ENCODE measurements around the gene MBTPS1.
"Not testable (repeated sequence)": the region's sequence is repeated elsewhere in the genome, so short reads cannot be mapped to it uniquely, and the experiment has no call there.

The MBTPS1 gene

GRCh38 chr16:84137287-84137686 lies 20.5 kb upstream of the MBTPS1 start:
- no peak for DNase-seq (ENCODE audit: low spot score)

DNA sequence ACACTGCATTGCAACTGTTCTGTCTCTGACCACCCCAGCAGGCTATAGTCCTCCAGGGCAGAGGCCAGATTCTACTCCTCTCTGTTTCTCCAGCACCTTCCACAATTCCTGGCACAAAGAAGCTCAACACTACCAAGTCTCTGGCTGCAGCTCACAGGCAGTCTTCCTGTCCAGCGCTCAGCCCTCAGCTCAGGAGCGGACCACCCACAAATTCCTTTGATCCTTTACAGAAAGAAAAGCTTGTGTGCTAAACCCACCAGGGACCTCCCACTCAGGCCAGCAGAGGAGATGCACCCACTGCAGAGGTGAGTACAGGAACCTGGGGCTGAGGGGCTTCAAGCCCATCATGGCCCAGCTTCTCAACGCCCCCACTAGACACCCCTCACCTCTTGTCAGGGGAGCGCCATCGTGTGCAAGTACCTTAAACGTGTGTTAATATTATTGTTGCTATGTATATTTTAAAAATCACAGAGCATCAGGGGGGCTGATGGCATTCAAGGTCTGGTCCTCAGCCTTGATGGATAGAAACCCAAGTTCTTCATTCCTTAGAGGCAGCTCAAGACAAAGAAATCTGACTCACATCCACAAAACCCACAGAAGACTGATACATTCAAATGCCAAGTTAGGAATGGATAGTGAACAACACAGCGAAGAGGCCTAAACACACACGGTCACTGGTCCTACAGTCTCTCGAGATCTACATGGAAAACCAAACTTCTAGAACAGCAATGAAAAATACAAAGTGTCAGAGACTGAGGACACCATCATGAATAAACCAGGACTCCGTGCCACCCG lies 19.8 kb upstream of the MBTPS1 start:
- DNase-seq (ENCODE audit: low spot score), result no peak

DNA sequence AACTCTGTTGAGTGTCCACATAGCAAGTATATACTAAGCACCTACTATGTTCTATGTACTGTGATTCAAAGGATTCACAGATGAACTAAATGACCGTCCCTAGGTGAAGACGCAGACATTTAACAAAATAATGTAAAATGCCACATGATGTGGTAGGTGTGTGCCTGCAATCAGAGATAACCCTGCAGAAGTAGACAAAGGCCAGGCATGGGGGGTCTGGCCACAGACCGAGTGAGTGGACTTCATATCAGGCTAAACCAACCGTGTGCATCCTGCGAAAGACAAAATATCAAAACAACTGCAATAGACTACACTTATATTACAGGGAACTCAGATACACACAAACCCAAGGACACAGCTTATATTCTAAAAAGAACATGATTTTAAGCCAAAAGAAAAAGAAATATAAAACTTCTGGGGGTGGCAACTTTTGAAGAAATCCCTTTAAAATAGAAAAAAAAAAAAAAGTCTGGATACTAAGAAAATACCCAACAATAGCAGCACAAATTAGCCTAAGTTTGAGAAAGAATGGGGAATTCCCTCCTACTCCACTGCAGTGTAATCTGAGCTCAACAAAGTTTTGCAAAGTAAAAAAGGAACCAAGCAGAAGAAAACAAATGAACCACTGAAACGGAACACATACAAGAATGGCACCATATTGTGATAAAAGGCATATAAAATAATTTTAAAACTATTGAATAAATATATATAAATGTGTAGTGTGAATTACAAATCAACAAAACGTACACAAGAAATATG lies 16.0 kb upstream of the MBTPS1 start:
- DNase-seq (ENCODE audit: low spot score), result no peak

DNA sequence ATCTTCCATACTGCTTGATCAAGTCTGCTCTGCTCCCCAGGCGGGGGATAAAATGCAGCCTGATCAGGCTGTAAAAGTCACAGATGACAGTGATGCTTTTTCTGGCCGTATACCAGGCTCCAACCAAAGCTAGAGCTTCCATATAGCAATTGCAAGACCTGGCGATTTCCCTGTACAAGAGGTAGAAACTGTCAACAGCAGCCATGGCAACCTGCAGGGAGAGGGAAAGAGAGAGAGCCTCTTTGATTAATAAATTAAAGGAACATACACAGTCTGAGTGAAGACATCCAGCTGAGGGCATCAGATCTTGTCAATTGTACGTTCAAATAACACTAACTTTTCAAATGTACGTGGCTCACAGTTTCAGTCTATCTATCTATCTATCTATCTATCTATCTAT lies 14.4 kb upstream of the MBTPS1 start:
- DNase-seq (ENCODE audit: low spot score), result no peak

DNA sequence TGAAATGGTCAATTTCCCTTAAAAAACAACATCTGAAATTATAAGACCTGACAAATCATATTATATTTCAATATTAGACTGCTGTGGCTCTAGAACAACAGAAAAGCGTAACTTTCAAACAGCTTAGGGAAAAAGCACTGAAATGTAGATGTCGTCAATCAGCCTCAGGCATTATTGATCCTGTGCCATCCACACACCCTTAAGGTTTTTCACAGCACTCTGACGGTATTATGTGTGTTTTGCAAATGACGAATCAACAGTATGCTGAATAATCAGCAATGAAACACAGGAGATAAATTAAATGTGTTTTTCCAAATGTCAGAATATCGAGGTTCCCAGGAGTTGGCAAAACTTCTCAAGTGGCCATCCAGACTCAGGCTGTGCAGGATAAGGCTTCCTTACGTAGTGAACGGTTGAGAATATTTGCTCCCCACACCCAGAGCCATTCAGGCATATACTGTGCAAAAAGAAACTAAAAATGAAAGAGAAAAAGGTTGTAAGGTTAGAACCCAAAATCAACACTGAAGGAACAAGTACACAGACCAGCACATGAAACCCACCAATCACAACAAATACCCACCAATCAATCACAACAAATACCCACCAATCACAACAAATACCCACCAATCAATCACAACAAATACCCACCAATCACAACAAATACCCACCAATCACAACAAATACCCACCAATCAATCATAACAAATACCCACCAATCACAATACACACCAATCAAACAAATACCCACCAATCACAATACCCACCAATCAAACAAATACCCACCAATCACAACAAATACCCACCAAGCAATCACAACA lies 7.7 kb upstream of the MBTPS1 start:
- DNase-seq (ENCODE audit: low spot score), result no peak

- no peak for DNase-seq (ENCODE audit: low spot score)
Measured at GRCh38 chr16:84121007-84121406, 4.3 kb upstream of the MBTPS1 start.

DNA sequence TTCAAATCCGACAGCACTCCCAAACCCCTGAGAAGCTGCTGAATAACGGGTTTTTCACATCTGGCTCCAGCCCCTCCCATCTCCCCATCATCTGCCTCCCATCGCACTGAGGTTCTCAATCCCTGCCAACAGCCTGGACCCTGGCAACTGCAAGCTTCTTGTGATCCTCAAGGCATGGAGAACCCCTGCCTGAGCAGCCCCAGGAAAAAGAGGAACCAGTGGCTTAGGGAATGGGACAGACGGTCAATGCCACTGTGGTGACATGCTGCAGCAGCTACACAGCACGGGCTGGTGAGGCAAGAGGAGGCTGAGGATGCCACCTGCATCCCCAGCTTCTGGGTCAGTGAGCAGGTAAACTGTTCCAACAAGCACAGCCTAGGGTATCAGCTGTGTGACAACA lies 3.3 kb upstream of the MBTPS1 start:
- DNase-seq (ENCODE audit: low spot score), result no peak

GRCh38 chr16:84119368-84119767 lies 2.6 kb upstream of the MBTPS1 start:
- no peak for DNase-seq (ENCODE audit: low spot score)

DNA sequence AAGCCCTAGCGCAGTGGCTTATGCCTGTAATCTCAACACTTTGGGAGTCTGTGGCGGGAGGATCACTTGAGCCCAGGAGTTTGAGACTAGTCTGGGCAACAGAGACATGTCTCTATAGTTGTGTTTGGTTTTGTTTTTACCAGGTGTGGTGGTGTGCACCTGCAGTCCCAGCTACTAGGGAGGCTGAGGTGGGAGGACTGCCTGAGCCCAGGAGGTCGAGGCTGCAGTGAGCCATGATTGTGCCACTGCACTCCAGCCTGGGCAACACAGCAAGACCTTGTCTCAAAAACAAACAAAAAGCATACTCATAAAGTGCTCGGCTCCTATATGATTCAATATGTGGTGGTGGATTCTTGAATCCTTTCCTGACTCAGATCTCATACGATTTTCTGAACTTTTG lies 1.6 kb upstream of the MBTPS1 start:
- not testable (repeated sequence) for DNase-seq (ENCODE audit: low spot score)

DNA sequence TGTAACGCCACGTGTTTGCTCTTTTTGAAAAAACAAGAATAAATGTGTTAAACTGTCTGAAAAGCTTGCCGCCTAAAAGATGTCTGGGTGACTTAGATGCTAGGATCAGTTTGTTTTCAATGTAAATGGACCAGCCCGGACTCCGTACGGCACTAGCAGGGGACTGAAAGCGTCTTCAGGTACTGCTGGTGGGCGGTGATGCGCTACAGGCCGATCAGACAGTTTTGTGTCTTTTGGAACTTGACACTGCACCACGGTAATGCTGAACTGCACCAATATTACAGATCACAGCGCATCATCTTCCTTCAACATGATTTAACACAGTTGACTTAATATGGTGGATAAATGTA lies 727 bp upstream of the MBTPS1 start:
- peak; percentile 44 for DNase-seq (ENCODE audit: low spot score)

DNA sequence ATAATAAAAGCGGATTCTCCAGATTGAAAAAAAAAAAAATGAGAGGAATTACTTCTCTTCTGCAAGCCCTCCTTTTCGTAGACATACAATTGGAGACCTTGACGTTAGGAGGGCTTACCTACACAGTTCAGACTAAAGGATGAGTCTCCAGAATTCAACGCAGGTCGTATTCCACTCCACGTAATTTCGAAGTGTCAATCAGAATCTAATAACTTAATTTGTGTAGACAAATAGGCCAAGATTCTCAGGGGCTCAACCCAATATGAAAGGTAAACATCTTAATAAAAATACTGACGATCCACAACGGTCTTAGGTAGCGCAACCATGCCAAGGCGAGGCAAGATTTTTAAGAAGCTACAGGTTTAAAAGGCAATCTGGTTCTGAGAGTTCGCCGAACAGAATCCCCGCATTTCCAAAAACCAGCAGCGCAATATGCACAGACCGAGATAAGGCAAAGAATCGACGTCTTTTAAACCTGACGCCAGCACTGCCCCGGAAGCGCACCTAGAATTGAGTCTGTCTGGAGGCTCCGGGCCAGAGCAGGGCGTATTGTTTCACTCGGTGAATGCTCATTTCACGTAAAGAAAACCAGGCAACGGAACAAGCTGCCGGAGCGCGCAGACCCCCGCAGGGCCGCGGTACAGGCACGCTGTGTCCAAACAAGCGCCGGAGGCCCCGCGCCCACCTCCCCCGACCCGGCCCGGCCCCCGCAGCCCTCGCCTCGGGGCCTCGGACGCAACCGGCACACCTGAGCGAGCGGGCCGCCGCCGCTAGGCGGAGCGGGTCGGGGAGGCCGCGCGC lies 623 bp downstream of the MBTPS1 start:
- DNase-seq (ENCODE audit: low spot score), result peak; percentile 74

- not testable (repeated sequence) for DNase-seq (ENCODE audit: low spot score)
Measured at GRCh38 chr16:84111949-84112348, 4.8 kb downstream of the MBTPS1 start.

- DNase-seq (ENCODE audit: low spot score), result peak; percentile 34
Measured at GRCh38 chr16:84111525-84111924, 5.2 kb downstream of the MBTPS1 start.

DNA sequence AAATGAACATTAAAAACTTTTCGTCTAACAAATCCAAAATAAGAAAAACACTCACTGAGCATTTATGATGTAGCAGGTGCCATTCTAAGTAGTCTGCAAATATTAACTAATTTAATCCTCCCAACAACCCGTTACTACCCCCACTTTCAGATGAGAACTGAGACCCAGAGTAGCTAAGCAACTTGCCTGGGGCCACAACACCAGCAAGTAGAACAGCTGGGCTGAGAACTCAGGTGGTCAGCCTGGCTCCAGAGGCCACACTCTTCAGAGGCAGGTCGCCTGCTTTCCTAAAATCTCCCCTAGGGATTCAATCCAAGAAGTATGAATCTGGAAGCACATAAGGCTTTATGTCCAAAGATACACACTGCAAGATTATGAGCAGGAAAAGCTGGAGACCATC lies 6.2 kb downstream of the MBTPS1 start:
- DNase-seq (ENCODE audit: low spot score), result no peak

GRCh38 chr16:84109598-84110335 lies 7.0 kb downstream of the MBTPS1 start:
- no peak for DNase-seq (ENCODE audit: low spot score)

DNA sequence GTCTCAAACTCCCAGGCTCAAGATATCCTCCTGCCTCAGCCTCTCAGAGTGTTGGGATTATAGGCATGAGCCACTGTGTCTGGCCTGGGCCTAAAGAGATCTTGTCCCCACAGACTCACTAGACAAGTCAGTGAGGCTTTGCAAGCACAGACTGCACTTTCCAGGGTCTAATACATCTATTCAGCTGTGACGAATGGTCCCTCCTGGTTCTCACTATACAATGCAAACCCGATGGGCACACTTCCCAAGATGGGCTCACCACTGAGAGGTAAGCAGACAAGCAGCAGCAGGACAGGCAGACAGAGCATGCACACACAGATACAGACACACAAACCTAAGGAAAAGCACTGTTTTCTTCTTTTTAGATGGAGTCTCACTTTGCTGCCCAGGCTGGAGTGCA lies 8.8 kb downstream of the MBTPS1 start:
- no peak for DNase-seq (ENCODE audit: low spot score)

- no peak for DNase-seq (ENCODE audit: low spot score)
Measured at GRCh38 chr16:84105948-84106740, 10.6 kb downstream of the MBTPS1 start.

DNA sequence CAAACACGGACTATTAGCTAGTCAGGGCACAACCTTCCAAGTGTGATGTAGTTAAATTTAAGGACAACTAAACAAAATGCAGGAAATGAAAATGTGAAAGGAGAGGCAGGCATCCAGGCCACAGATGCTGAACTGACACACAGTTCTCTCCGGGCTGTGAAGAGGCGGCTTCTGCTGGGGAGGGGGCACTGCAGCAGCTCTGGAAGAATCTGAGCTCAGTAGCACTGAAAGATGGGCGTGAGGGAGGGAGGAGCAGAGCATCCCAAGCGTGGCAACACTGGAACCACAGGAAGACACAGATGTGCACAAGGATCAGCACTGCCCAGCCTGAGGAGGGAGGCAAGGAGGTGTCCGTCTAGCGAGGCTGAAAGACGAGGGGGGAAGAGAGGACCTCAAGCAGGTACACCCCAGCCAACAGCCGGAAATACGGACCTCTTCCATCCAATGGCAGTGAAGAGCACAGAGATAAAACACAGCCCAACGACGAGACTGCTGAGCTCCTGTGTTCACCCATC lies 11.4 kb downstream of the MBTPS1 start:
- DNase-seq (ENCODE audit: low spot score), result no peak

DNA sequence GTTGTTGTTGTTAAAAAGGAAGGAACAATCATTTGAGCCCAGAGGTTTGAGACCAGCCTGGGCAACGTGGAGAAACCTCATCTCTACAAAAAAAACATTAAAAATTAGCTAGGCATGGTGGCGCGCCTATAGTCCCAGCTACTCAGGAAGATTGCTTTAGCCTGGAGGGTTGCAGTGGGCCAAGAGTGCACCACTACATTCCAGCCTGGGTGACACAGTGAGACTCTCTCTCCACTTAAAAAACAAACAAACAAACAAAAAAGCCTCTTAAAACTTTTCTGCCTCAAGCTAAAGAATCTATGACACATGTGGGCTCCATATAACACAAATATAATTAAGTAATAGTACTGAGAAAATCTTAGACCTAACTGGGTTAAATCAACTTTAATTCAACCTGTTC lies 12.5 kb downstream of the MBTPS1 start:
- no peak for DNase-seq (ENCODE audit: low spot score)

GRCh38 chr16:84103678-84104077 lies 13.1 kb downstream of the MBTPS1 start:
- DNase-seq (ENCODE audit: low spot score), result no peak
